ENCODE data around the gene SYCP2.
A peak's percentile ranks its signal among the peaks of the same experiment; 100 is the strongest.

SYCP2 gene

DNA sequence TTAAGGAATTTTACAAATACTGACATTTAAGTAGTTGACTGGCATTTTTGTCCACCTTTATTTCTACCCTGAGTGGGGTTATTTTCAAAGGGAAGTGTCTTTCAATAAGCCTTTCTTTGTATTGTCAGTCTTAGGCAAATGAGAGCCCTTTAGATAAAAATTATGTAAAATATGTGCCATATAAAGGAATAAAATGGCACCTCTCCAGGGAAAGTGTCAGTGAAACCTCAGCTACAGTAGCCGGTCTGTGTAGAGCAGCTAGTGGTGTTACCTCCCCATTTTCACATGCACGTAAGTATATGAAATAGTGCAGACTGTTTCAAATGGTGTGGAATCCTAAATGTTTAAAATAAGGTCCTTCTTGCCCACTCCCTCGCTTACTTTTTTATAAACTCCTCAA is 11.7 kb upstream of the SYCP2 start:
- no peak for DNase-seq (ENCODE audit: low spot score)

DNA sequence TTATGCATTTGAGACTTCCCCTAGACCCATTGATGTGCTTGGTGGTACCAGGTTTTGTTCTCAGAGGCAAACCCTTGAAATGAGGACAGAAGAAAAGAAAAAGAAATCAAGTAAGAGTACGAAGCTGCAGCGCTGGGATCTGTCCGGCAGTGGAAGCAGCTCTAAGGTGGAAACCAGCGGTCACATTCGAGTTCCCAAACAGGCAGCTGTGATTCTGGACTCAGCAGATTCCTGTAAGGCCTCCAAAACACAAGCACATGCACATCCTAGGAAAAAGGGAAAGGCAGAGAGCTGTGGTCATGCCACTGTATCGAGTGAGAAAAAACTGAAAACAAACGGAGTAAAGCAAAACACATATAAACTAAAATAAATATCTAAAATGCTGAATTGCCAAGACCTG is 11.3 kb upstream of the SYCP2 start:
- no peak for DNase-seq (ENCODE audit: low spot score)

DNA sequence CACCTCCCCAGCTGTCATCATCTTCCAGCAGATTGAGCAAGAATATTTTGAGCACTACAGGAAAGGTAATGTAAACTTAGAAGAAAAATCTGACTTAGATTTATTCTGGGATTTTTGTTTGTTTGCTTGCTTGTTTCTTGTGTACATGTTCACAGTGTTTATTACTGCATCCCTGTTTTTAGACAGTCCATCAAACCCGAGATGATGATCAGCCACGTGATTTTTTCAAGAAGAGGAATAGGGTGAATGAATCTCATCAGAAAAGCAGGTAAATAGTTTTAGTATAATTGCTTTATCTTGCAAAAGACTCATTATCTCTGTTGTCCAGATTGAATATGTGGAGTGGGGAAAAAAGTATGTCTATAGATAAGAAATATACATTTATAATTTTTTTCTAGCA is 8.8 kb upstream of the SYCP2 start:
- no peak for DNase-seq (ENCODE audit: low spot score)

DNA sequence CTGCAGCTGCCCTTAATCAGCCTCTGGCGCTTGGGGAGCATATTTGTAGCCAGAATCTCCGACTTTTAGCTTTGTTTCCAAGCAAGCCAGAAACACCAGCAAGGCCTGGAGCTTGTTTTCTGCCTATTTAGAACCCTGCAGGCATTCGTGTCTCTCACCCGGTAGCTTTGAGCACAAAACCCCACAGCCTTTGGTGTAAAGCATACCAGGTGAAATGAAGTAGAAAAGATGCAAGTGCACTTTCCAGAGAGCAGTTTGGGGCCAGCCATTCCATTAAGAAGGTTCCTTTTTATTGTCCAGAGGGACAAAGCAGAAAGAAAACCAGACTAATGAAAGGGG is 7.5 kb upstream of the SYCP2 start:
- DNase-seq (ENCODE audit: low spot score) = peak; percentile 18

DNA sequence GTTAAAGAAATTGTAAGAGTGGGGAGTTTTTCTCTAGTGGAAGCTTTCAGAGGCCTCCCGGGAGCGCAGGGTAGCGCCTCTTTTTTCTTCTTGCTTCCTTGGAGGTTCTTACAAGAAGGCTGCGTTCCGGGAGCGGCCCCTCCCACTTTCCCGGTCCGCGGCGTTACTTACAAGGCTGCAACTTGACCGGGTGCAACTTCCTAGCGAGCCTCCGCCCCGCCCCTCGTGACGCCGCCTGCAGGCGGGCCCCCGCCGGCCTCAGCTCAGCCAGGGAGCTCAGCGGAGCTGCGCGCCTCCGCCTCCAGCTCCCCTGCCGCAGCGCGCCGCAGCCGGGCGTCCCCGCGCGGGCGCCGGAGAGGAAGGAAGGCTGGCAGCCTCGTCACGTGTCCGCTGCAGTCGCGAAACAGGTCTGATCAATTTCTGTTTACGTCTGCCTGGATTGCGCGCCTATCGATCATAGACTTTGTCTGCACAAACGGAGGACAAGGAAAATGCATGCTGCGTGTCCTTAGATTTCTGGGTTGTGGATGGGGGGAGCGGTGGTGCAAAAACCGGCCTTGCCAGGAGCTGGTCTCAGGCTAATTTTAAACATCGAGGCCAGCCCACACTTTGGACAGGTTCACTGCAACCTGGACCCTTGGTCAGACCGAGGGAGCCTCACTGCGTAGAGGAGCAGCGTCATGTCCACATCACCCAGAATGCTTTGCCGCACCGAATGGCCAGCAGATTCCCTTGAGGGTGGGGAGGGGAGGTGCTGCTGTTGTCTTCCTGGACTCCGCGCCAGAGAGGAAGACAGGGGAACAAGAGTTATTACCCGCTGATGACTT is 6.9 kb upstream of the SYCP2 start, which contains the start of the genes FAM217B and PPP1R3D:
Gene FAM217B (plus strand): TSS at position 261 of the 827 bp plus-strand sequence. CDS start 3,555 bp downstream, outside the sequence.
Gene PPP1R3D (minus strand): TSS at position 177 of the 827 bp plus-strand sequence. CDS start 374 bp downstream, outside the sequence.
- peak; percentile 97 for DNase-seq (ENCODE audit: low spot score)

DNA sequence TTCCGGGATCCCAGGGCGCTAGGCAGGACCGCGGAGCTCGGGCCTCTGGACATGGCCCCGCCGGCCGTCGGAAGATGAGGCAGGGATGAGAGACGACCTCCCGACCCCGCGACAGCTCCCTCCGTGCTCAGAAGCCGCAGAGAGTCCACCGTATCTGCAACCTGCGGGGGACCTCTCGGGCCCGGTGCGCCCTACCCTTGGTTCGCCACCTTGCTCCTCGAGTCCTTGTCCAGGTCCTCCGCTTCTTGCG is 6.4 kb upstream of the SYCP2 start:
- peak; percentile 35 for DNase-seq (ENCODE audit: low spot score)

DNA sequence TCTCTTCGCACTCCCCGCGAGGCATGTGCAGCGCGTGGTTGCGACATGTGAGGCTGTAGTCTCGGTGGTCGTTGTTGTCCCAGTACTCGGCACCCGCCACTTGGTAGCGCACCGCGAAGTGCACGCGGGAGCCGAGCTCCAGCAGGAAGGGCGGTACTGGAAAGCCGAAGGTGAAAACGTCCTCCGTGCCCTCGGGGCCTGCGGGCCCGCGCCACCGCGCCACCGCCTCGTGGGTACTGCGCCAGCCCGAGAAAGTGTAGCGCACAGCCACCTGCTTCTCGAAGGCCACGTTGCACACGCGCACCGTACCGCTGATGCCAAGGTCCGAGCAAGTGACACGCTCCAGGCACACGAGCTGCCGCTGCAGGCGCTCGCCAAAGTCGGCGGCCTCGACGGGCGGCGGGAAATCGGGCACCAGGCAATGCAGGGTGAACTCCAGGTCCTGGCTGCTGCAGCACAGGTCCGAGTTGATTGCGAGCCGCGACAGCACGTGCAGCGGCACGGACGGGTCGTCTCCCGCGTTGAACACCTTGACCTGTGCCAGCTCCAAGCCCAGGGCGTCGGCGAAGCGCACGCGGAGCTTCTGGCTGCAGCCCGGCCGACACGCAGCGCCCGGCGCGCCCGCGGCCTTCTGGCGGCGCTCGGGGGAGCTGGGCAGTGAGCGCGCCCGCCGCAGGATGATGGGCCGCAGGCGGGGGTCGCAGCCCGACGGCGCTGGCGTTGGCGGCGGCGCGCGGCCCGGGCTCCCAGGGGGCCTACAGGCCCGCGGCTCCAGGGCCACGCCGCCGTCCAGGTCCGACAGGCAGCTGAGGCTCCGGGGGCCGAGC is 5.8 kb upstream of the SYCP2 start:
- no peak for DNase-seq (ENCODE audit: low spot score)

DNA sequence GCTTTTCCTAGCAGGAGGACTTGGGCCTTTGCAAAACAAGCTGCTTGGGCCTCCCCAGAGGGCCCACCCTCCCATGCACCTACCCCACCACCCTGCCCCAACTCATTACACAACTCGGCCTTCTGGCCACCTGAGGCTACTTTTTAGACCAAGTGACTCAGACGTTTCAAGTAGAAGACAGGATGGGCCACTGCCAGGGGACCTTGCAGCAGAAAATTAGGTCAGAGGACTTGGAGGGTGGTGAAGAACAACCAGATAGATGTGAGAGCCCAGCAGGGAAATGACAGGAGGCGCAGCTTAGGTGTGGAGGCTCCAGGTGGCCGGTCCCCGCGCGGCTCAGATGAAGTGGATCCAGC is 5.2 kb upstream of the SYCP2 start:
- peak; percentile 66 for DNase-seq (ENCODE audit: low spot score)

DNA sequence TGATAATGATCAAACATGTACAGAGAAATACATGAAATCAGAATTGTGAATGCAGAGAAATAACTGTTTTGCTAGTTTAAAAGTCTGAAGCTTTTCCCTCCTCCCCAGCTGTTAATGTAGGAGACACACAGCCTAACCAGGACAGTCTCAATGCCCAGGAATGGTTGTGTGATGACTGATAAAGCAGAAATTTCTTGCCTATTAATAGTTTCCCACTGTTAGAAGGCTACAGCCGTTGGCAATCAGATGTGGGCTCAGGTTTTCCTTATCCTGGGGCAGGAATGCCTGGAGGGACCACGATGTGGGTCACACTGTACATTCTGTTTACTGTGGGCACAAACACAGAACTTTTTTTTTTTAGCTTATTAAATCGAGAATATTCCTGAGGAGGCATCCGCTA is 4.8 kb upstream of the SYCP2 start:
- peak; percentile 77 for DNase-seq (ENCODE audit: low spot score)

DNA sequence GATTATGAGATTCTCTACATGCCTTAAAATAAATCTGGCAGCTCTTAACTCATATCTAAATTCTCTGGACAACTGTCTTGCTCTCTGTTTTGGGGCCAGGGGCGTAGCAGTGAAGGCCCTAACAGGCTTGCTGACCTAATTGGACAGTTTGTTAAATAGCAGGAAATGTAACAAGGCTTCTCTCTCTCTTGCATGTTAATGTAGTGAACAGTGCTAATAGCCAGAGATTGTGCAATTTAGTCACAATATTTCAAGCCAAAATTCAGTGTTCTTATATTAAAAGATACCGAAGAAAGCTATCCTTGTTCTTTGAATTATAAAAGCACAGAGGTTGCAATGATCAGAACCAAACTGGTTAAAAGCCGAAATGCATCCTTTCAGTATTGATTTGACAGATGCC is 3.7 kb upstream of the SYCP2 start:
- DNase-seq (ENCODE audit: low spot score) = no peak

DNA sequence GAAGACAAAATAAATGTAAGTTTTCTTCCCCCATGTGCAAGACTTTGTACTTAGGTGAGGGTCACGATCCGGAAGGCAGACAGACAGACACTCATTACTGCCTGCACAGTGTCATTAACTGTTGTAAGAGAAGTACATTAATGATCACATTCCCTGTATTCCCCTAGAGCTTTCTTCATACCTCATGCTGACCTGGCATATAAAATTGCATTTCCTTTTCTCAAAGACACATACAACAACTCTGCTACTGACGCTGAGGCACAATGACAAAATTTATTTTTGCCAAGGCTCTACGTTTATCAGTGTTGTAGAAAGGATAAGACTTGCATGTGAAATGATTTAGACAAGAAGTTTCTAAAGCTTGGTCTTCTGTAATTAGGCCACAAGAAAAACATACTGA is 3.0 kb upstream of the SYCP2 start:
- DNase-seq (ENCODE audit: low spot score) = no peak

DNA sequence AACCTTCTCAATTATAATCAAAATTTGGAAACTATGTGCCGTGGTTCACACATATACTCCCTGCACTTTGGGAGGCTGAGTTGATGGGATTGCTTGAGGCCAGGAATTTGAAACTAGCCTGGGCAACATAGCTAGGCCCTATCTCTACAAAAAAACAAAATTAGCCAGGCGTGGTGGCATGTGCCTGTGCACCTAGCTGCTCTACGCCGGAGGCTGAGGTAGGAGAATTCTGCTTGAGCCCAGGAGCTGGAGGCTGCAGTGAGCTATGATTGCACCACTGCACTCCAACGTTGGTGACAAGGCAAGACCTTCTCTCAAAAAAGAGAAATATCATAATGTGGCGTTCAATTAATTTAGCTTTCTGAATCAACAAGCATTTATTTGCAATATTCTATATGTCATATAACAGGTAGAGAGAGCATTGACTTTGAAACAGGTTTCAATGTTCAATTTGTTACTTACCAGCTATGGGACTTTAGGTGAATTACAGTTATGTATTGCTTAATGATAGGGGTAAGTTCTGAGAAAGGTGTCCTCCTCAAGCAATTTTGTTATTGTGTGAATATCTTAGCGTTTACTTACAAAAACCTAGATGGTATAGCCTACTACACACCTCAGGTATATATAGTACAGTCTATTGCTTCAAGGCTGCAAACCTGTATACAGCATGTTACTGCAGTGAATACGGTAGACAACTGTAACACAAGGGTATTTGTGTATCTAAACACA is 2.2 kb upstream of the SYCP2 start:
- DNase-seq (ENCODE audit: low spot score) = no peak

DNA sequence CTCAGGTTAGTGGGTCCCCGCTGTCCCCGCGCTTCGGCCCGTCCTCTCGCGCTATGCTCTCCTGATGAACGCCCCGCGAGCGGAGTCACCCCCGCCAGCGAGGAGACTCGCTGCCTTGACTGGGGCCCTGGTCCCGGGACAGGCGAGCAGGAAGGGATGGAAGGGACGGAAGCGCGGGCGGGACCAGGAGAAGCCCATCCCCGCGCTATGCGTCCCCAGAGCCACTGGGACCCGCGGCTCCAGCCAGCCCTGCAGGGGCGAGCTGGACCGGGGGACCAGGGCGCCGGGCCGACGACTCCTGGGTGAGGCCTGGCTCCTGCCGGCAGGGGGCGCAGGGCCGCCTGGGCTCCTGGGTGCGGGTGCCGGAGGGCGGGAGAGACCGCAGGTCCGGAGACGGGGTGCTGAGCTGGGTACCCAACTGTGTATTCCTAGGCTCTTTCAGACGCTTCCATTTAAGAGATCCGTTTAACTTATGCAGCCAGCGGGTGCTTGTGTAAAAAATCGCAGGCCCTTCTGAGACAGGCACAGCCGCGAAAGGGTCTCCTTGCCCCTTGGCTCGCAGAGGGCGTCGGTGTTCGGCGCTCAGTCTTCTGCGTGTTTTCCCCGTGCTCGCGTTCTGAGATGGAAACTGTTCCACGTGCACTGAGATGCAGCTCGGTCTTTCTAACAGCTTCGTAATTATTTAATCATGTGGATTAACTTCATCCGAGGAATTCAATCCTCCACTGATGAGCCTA is 580 bp upstream of the SYCP2 start:
- no peak for DNase-seq (ENCODE audit: low spot score)

DNA sequence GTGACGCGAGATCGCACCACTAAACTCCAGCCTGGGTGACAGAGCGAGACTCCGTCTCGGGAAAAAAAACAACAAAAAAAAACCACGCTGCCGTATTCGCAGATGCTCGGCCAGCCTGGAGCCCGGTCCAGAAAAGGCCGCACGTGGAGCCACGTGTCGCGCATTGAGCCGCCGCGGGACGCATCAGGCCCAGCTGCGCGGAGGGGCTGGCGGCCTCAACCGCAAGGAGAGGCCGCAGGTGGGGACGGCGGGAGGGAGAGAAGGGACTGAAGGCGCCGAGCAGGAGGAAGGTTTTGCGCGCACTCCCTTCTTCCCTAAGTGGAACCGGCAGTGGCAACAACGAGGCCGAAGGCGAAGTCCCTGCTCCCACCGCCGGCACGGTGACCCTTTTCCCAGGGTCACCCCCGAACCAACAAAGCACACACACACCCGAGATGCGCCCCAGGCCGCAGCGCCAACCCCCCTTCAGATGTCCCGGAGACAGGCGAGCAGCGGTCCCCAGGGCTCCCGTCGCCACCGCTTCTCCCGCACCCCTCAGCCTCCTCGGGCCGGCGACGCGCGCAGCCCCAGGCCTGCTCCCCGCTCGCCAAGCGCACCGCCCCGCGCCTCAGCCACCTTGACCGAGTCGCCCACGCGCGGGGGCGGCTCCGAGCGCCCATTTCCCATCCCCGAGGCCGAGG is 681 bp downstream of the SYCP2 start:
- no peak for DNase-seq (ENCODE audit: low spot score)

DNA sequence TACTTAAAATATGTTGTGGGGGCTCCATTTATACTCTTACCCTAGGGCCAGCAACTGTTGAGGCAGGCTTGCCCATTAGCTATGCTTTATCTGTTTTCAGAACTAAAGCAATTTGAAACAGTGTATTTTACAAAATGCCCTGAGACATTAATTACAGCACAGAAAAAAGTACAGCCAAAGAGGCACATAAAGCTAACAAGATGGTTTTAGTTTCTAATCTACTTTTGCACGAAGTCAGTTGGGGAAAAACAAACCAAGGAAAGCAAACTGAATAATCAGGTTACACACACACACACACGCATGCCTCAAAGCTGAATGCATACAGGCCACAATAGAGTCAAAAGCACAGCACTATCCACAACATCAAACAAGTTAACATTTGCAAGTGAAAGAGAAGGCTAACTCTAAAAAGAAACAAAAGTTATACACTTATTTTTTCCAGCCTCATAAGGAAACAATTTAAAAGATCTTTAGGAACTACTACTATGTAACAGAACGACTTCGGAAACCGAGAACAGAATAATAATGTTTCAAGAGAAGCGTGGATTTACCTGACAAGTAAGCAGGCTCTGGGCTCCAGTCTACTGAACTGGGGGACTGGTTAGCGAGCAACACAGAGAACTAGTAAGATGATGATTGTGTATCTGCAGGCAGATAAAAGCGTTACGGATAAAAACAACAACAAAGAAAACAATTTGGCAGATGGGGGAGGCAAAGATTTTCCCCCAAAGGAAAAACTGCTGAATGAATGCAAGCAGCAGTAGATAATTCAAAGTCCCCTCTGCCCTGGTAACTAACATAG is 1.7 kb downstream of the SYCP2 start:
- no peak for DNase-seq (ENCODE audit: low spot score)

DNA sequence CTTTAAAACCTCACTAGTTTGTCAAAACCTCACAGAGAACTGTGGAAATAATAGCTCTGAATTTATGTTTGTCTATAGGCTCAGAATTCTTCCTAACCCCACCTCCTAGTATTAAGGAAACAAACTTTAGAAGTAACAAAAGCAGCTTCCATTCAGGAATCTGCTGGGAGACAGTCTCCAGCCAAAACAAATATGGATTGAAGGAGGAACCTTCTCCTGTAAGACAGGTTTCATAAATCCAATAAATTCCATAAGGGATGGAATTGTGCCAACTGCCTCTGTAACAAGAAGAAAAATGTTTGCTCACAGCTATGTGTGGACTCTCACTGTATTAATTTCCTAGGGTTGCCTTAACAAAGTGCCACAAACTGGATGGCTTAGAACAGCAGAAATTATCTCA is 7.5 kb downstream of the SYCP2 start:
- no peak for DNase-seq (ENCODE audit: low spot score)

DNA sequence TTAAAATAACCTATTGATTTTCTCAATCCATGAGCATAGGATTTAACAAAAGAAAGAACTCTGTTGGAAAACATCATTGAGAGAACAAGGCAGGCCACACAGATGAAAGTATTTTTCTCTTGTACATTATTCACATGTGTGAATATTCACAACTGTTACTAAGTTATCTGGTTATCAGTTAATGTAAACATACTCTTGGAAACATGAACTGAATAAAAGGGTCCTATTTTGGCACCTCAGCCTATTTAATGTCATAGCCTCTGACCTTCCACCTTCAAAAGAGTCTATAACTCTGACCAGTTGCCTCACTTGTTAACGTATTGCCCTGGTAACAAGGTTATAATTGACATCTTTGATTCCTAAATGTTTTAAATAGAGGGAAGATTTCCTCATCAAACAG is 8.1 kb downstream of the SYCP2 start:
- no peak for DNase-seq (ENCODE audit: low spot score)

DNA sequence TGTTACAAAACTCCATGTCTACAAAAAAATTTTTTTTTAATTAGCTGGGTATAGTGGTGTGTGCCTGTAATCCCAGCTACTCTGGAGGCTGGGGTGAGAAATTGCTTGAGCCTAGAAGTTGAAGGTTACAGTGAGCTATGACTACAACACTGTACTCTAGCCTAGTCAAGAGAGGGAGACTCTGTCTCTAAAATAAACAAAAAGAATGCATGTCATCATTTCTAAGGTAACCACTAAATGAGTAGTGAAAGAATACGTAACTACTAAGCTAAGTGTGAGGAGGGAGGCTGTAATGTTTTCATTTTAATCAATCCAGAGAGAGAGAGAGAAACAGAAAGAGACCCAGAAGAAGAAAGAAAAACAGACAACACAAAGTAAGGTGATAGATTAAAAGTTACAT is 9.9 kb downstream of the SYCP2 start:
- no peak for DNase-seq (ENCODE audit: low spot score)

DNA sequence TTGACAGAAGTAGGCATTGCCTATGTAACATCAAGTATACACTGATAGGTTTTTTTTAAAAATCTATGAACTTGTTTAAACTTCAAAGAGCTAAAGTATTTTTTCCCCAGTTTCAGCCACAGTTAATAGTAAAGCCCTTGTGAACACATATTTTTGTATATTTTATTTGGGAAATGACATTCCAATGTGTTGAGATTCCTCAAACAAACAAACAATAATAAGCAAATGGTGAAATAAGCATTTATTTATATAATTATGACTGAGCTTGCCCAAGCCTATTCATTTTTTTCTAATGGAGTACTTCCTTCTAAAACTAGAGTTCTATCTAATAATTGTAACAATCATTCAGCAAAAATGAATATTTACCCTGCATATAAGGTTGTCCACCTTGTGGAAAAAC is 12.5 kb downstream of the SYCP2 start:
- no peak for DNase-seq (ENCODE audit: low spot score)

DNA sequence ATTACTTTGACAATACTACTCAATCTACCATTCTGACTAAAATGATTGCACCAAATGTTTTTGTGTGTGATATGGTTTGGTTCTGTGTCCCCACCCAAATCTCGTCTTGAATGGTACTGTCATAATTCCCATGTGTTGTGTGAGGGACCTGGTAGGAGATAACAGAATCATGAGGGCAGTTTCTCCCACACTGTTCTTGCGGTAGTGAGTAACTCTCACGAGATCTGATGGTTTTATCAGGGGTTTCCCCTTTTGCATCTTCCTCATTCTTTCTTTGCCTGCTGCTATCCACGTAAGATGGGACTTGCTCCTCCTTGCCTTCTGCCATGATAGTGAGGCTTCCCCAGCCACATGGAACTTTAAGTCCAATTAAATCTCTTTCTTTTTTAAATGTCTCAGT is 20.8 kb downstream of the SYCP2 start:
- no peak for DNase-seq (ENCODE audit: low spot score)

DNA sequence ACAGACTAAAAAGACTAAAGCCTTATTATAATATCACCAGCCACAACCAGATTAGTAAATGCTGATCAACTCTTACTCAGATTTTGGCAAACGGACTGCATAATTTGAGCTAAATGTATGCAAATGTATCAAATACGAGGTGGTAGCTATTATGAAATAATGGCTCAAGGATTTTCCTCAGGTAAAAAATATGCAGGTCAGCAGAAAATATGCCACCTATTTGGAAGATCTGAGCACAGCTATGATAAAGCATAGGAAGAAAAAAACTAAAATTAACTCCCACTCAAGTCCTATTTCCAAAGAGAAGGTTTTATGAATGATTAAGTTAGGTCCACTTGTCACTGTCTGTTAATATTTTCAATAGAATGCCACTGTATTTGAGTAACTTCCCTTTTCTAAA is 22.4 kb downstream of the SYCP2 start:
- no peak for DNase-seq (ENCODE audit: low spot score)
